ENCODE data around the gene VAMP8. TPM values are rescaled to one million over a fixed set of nuclear protein-coding genes. Genes with fewer than 3 reads are reported as not detected.

VAMP8 gene
- total RNA-seq, 2 donors from 2014 or later, result 80.4 to 146 TPM

GRCh38 chr2:85561280-85562212, 15.8 kb upstream of the VAMP8 start, which contains the start of gene GGCX:
Gene GGCX (minus strand): TSS chr2:85561493. CDS start chr2:85561428, 65 bp downstream.
- Histone ChIP-seq H3K4me1 (ENCODE audit: control insufficient read depth, insufficient read depth, low read length) (no peaks in the 10 kb centered on the region), H3K9me3 (ENCODE audit: control insufficient read depth, low read length) (no peaks in the 10 kb centered on the region), H3K27me3 (ENCODE audit: control insufficient read depth, insufficient read depth, low read length, poor library complexity, severe bottlenecking) (no peaks in the 10 kb centered on the region), H3K9ac (ENCODE audit: extremely low read depth, low read length, poor library complexity, severe bottlenecking) (peak within 1 kb of the TSS; percentile 76), H3K36me3 (ENCODE audit: control insufficient read depth, insufficient read depth, low read length) (peaks cover 24% of the 10 kb centered on the region), H3K4me3 (ENCODE audit: low read length) (peak within 1 kb of the TSS; percentile 98), H3K27ac (ENCODE audit: low read depth, low read length) (peak within 1 kb of the TSS; percentile 87)
- 9 to 11% methylated on average over 17 to 64 of the region's 64 CpGs for WGBS, 2 experiments (ENCODE audit: insufficient coverage in 1 of 2, insufficient read length in 1 of 2)
- Mint-ChIP-seq H3K27ac (peak within 1 kb of the TSS; percentile 99), H3K4me1 (peaks cover 11% of the 10 kb centered on the region), H3K27me3 (ENCODE audit: insufficient read depth) (no peaks in the 10 kb centered on the region), H3K4me3 (peak within 1 kb of the TSS; percentile 98), H3K36me3 (ENCODE audit: low read depth) (peaks cover 25% of the 10 kb centered on the region), H3K9me3 (no peaks in the 10 kb centered on the region)
- TF ChIP-seq, protein P1, sequence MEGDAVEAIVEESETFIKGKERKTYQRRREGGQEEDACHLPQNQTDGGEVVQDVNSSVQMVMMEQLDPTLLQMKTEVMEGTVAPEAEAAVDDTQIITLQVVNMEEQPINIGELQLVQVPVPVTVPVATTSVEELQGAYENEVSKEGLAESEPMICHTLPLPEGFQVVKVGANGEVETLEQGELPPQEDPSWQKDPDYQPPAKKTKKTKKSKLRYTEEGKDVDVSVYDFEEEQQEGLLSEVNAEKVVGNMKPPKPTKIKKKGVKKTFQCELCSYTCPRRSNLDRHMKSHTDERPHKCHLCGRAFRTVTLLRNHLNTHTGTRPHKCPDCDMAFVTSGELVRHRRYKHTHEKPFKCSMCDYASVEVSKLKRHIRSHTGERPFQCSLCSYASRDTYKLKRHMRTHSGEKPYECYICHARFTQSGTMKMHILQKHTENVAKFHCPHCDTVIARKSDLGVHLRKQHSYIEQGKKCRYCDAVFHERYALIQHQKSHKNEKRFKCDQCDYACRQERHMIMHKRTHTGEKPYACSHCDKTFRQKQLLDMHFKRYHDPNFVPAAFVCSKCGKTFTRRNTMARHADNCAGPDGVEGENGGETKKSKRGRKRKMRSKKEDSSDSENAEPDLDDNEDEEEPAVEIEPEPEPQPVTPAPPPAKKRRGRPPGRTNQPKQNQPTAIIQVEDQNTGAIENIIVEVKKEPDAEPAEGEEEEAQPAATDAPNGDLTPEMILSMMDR (conservative IDR thresholded peaks at IDR 0.05), result no peak
- DNase-seq, result peak; percentile 99

DNA sequence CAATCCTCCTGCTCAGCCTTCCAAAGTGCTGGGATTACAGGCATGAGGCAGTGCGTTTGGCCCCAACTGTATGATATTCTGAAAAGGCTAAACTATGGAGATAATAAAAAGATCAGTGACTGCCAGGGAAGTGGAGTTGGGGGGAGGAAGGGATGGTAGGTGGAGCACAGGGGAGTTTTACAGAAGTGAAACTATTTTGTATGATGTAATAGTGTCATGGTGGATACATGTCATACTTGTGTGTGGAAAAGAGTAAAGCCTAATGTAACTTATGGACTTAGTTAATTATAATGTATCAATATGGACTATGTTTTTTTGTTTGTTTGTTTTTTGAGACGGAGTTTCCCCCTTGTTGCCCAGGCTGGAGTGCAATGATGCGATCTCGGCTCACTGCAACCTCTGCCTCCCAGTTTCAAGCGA, 13.2 kb upstream of the VAMP8 start:
- Histone ChIP-seq H3K9me3 (ENCODE audit: control insufficient read depth, low read length) (no peaks in the 10 kb centered on the region), H3K4me1 (ENCODE audit: control insufficient read depth, insufficient read depth, low read length) (no peaks in the 10 kb centered on the region), H3K36me3 (ENCODE audit: control insufficient read depth, insufficient read depth, low read length) (peaks cover 1% of the 10 kb centered on the region), H3K9ac (ENCODE audit: extremely low read depth, low read length, poor library complexity, severe bottlenecking) (no peak overlapping the region), H3K27ac (ENCODE audit: low read depth, low read length) (no peak overlapping the region), H3K27me3 (ENCODE audit: control insufficient read depth, insufficient read depth, low read length, poor library complexity, severe bottlenecking) (peaks cover 3% of the 10 kb centered on the region), H3K4me3 (ENCODE audit: low read length) (no peak overlapping the region)
- peaks cover 11% of the 10 kb centered on the region for H3K4me1 Mint-ChIP-seq
- TF ChIP-seq, protein P1 (conservative IDR thresholded peaks at IDR 0.05), result no peak
- no peaks in the 10 kb centered on the region for H3K9me3 Mint-ChIP-seq
- no peak overlapping the region for H3K27ac Mint-ChIP-seq
- no peak for DNase-seq
- 90 to 94% methylated on average over 5 of the region's 5 CpGs for WGBS, 2 experiments (ENCODE audit: insufficient coverage in 1 of 2, insufficient read length in 1 of 2)
- H3K4me3 Mint-ChIP-seq, result no peak overlapping the region
- peaks cover 2% of the 10 kb centered on the region for H3K27me3 Mint-ChIP-seq (ENCODE audit: insufficient read depth)
- peaks cover 3% of the 10 kb centered on the region for H3K36me3 Mint-ChIP-seq (ENCODE audit: low read depth)

DNA sequence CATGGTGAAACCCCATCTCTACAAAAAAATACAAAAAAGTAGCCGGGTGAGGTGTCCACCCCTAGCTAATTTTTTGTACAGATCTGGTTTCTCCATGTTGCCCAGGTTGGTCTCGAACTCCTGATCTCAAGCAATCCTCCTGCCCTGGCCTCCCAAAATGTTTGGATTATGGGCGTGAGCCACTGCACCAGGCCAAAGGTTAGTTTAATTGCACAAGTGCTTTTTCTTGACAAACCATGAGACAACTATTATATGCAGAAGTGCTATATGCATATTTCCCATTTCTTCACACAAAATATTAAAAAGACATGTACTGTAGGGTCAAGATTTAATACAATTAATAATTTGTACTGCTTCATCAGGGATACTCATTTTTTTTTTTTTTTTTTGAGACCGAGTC, 11.1 kb upstream of the VAMP8 start:
- no peak overlapping the region for H3K4me3 ChIP-seq (ENCODE audit: low read length)
- no peak overlapping the region for H3K27ac Mint-ChIP-seq
- no peak overlapping the region for H3K27ac ChIP-seq (ENCODE audit: low read depth, low read length)
- H3K4me1 ChIP-seq (ENCODE audit: control insufficient read depth, insufficient read depth, low read length), result no peaks in the 10 kb centered on the region
- TF ChIP-seq, protein P1 (conservative IDR thresholded peaks at IDR 0.05), result no peak
- H3K36me3 ChIP-seq (ENCODE audit: control insufficient read depth, insufficient read depth, low read length), result no peaks in the 10 kb centered on the region
- H3K9me3 Mint-ChIP-seq, result no peaks in the 10 kb centered on the region
- no peaks in the 10 kb centered on the region for H3K9me3 ChIP-seq (ENCODE audit: control insufficient read depth, low read length)
- H3K9ac ChIP-seq (ENCODE audit: extremely low read depth, low read length, poor library complexity, severe bottlenecking), result no peak overlapping the region
- 86 to 94% methylated on average over 3 to 4 of the region's 4 CpGs for WGBS, 2 experiments (ENCODE audit: insufficient coverage in 1 of 2, insufficient read length in 1 of 2)
- peaks cover 17% of the 10 kb centered on the region for H3K27me3 Mint-ChIP-seq (ENCODE audit: insufficient read depth)
- H3K4me1 Mint-ChIP-seq, result no peaks in the 10 kb centered on the region
- DNase-seq, result no peak
- H3K4me3 Mint-ChIP-seq, result no peak overlapping the region
- H3K36me3 Mint-ChIP-seq (ENCODE audit: low read depth), result no peaks in the 10 kb centered on the region
- H3K27me3 ChIP-seq (ENCODE audit: control insufficient read depth, insufficient read depth, low read length, poor library complexity, severe bottlenecking), result peaks cover 18% of the 10 kb centered on the region

Data from endodermal cell (in vitro differentiated cells).